Endothelial cell of umbilical vein (primary cell): Measurements from ENCODE around the gene LDB3. TPM values are rescaled to one million over a fixed set of nuclear protein-coding genes. Genes with fewer than 3 reads are reported as not detected.

Experiments
- BruUV-seq: library from RNA; stranded (reverse); fragments of 400-500 nt; replicated peaks from 2 replicates; lab custom pipeline; 2021; lab: Mats Ljungman, UMichigan
- CTCF ChIA-PET: fragments of 300-600, 350-600 bp; sonication (Branson Sonifier 250); formaldehyde crosslinking; loops from one replicate; lab custom pipeline; 2021; ENCODE audit warnings: antibody characterized with exemption, inconsistent platforms; lab: Charles Lee
- POLR2A ChIA-PET: fragments of 300-600, 350-600 bp; sonication (Branson Sonifier 250); formaldehyde crosslinking; loops from one replicate; lab custom pipeline; 2021; ENCODE audit warnings: antibody characterized with exemption, inconsistent platforms; lab: Charles Lee
- DNase-seq: peaks from one replicate; pipeline ENCODE4 v3.0.0-alpha.2; 2011; ENCODE audit warnings: low read depth, low spot score
- FAIRE-seq: peaks from 2 replicates; lab custom pipeline; 2011; peaks lifted over from hg19 to GRCh38; lab: Jason Lieb, UNC
- H2AFZ ChIP-seq: 2 replicates; pipeline ENCODE4 v1.6.0; 2012; ENCODE audit warnings: low read depth, low read length, control low read depth, inconsistent platforms
- H3K27ac ChIP-seq: 2 replicates; pipeline ENCODE4 v1.5.1; 2011; ENCODE audit warnings: low read depth, mild to moderate bottlenecking, control low read depth, low read length, moderate library complexity; ENCODE audit not compliant: insufficient read depth
- H3K27me3 ChIP-seq, 2 experiments: 2 replicates each; pipeline versions ENCODE4 v1.6.0 to v1.6.1; 2011; ENCODE audit warnings: low read length in 2 of 2, mixed read lengths in 1 of 2; ENCODE audit not compliant: control insufficient read depth in 2 of 2, insufficient read depth in 2 of 2
- H3K36me3 ChIP-seq, 2 experiments: 2 replicates in 1 of 2; 3 replicates in 1 of 2; pipeline ENCODE4 v1.5.1; 2011; ENCODE audit warnings: low read length in 2 of 2, mild to moderate bottlenecking in 1 of 2, moderate library complexity in 1 of 2; ENCODE audit not compliant: control insufficient read depth in 2 of 2, insufficient read depth in 2 of 2; ENCODE audit errors: extremely low read depth in 1 of 2
- H3K4me1 ChIP-seq: 3 replicates; pipeline ENCODE4 v1.5.1; 2011; ENCODE audit warnings: mild to moderate bottlenecking, low read length; ENCODE audit not compliant: control insufficient read depth, insufficient read depth; ENCODE audit errors: extremely low read depth
- H3K4me2 ChIP-seq: 2 replicates; pipeline ENCODE4 v1.6.1; 2011; ENCODE audit warnings: low read length, control low read depth, mixed read lengths; ENCODE audit not compliant: insufficient read depth
- H3K4me3 ChIP-seq, 3 experiments: fragments of 200-600 bp in 1 of 3; sonication (generic), shearing (Covaris generic) in 1 of 3; replicated peaks in 1 of 3; 2 replicates each; pipeline ENCODE4 v1.5.1; 2011 to 2016; ENCODE audit warnings: control low read depth in 3 of 3, low read length in 3 of 3, mild to moderate bottlenecking in 2 of 3, inconsistent platforms in 1 of 3, low read depth in 1 of 3, moderate library complexity in 1 of 3; ENCODE audit not compliant: insufficient read depth in 1 of 3
- H3K79me2 ChIP-seq: 2 replicates; pipeline ENCODE4 v1.6.0; 2012; ENCODE audit warnings: low read length, inconsistent platforms; ENCODE audit not compliant: control insufficient read depth, insufficient read depth
- H3K9ac ChIP-seq: replicated peaks from 2 replicates; pipeline ENCODE3; 2011; ENCODE audit warnings: low read length, control low read depth; ENCODE audit not compliant: insufficient read depth; ENCODE audit errors: extremely low read depth
- H3K9me1 ChIP-seq: replicated peaks from 3 replicates; pipeline ENCODE4 v1.6.0; 2011; ENCODE audit warnings: mild to moderate bottlenecking, low read length; ENCODE audit not compliant: control insufficient read depth, insufficient read depth; ENCODE audit errors: extremely low read depth
- H3K9me3 ChIP-seq: replicated peaks from 2 replicates; pipeline ENCODE4 v1.5.1; 2012; ENCODE audit warnings: low read length, inconsistent platforms; ENCODE audit not compliant: control insufficient read depth, insufficient read depth
- H4K20me1 ChIP-seq: replicated peaks from 2 replicates; pipeline ENCODE3; 2011; ENCODE audit warnings: mild to moderate bottlenecking, low read length; ENCODE audit not compliant: control insufficient read depth, insufficient read depth; ENCODE audit errors: extremely low read depth
- CTCF ChIP-seq, 2 donors: IDR thresholded peaks; 1 replicate in 1 of 2; 2 replicates in 1 of 2; pipeline ENCODE4 v1.5.1; 2011; ENCODE audit warnings: low read length in 2 of 2, mild to moderate bottlenecking in 2 of 2, moderate library complexity in 2 of 2, control low read depth in 1 of 2, inconsistent platforms in 1 of 2, low read depth in 1 of 2; ENCODE audit not compliant: insufficient read depth in 1 of 2; ENCODE audit errors: extremely low read depth in 1 of 2
- EZH2 ChIP-seq: IDR thresholded peaks from 2 replicates; pipeline ENCODE4 v1.6.1; 2012; ENCODE audit warnings: borderline replicate concordance, low read depth, mild to moderate bottlenecking, moderate library complexity, low read length, inconsistent platforms; ENCODE audit not compliant: severe bottlenecking
- FOS ChIP-seq: IDR thresholded peaks from 2 replicates; pipeline ENCODE4 v1.6.1; 2011; ENCODE audit warnings: mild to moderate bottlenecking, low read length, moderate library complexity, borderline replicate concordance; ENCODE audit not compliant: insufficient read depth
- GATA2 ChIP-seq: IDR thresholded peaks from 2 replicates; pipeline ENCODE4 v1.7.0; 2011; ENCODE audit warnings: low read depth, mild to moderate bottlenecking, moderate library complexity, mixed read lengths, low read length; ENCODE audit not compliant: insufficient read length, insufficient read depth
- JUN ChIP-seq: IDR thresholded peaks from 2 replicates; pipeline ENCODE4 v1.6.1; 2011; ENCODE audit warnings: borderline replicate concordance, low read depth; ENCODE audit not compliant: insufficient read length, insufficient read depth
- MAX ChIP-seq: IDR thresholded peaks from 2 replicates; pipeline ENCODE4 v1.6.1; 2011; ENCODE audit not compliant: insufficient read depth, insufficient read length
- MYC ChIP-seq: IDR thresholded peaks from one replicate; pipeline ENCODE4 v1.6.1; 2011; ENCODE audit warnings: mild to moderate bottlenecking, low read depth, low read length
- POLR2A ChIP-seq: IDR thresholded peaks from 2 replicates; pipeline ENCODE4 v1.6.1; 2012; ENCODE audit warnings: low read depth, mild to moderate bottlenecking, control low read depth, low read length
- POLR2AphosphoS5 ChIP-seq: IDR thresholded peaks from 2 replicates; pipeline ENCODE4 v1.6.1; 2012; ENCODE audit warnings: low read depth, mild to moderate bottlenecking, control low read depth, low read length, moderate library complexity; ENCODE audit not compliant: insufficient read depth
- dilution Hi-C: fragments of 300-500 bp; cut with MboI; formaldehyde crosslinking; loops from one replicate; pipeline ENCODE4 v1.15.0; 2019; ENCODE audit warnings: low sequenced_read_pairs; ENCODE audit not compliant: extremely low pct_ligation_motif_present
- intact Hi-C: fragments of 100-400 bp; cut with micrococcal nuclease; formaldehyde crosslinking; loops from one replicate; pipeline ENCODE4 v1.10.0; 2022
- polyA plus RNA-seq, 4 experiments: library from polyadenylated mRNA; depleted of rRNA in 3 of 4; stranded (reverse) in 3 of 4; unstranded in 1 of 4; fragments of >200 nt; gene quantifications; 2 replicates each; pipeline versions ENCODE4 v1.2.1 to v1.2.3, GENCODE V29; 2011 to 2012; ENCODE audit warnings: missing spikeins in 1 of 4
- total RNA-seq: library from RNA; stranded (reverse); gene quantifications from 2 replicates; pipeline ENCODE4 v1.2.3, GENCODE V29; 2021

Gene LDB3
- total and polyA plus RNA-seq, 2 donors (not counting 3 experiments of a cell fraction or from before 2014, with no cell fraction given), result not detected

GRCh38 chr10:86655173-86655540 is 13.2 kb upstream of the LDB3 start:
- DNase-seq (no peak), FAIRE-seq (no peak)
- BruUV-seq, result no TSS peak
- no peaks in the 10 kb centered on the region for H4K20me1 ChIP-seq
- no peaks in the 10 kb centered on the region for H3K4me1 ChIP-seq
- no peaks in the 10 kb centered on the region for H3K36me3 ChIP-seq
- no peaks in the 10 kb centered on the region for H3K9me1 ChIP-seq
- intact Hi-C loops, result no loop called here
- no peak overlapping the region for H3K4me2 ChIP-seq
- no peaks in the 10 kb centered on the region for H3K79me2 ChIP-seq
- H2AFZ ChIP-seq, result no peak overlapping the region
- no peaks in the 10 kb centered on the region for H3K9me3 ChIP-seq
- CTCF ChIA-PET, result no interaction called here
- no peaks in the 10 kb centered on the region for H3K27me3 ChIP-seq
- POLR2A ChIA-PET, result no interaction called here
- H3K27ac ChIP-seq, result no peak overlapping the region
- dilution Hi-C loops, result no loop called here
- H3K4me3 ChIP-seq, result no peak overlapping the region
- no peak for TF ChIP-seq POLR2AphosphoS5
- no peak for TF ChIP-seq GATA2
- TF ChIP-seq MYC, result no peak
- no peak for TF ChIP-seq EZH2
- no peak for TF ChIP-seq POLR2A
- no peak for TF ChIP-seq FOS
- TF ChIP-seq JUN, result no peak
- TF ChIP-seq MAX, result no peak
- no peak for TF ChIP-seq CTCF (IDR thresholded peaks at IDR 0.05; ENCODE audit: extremely low read depth in 1 of 2, insufficient read depth in 1 of 2, low read depth in 1 of 2, low read length in 2 of 2)
- H3K9ac ChIP-seq, result no peak overlapping the region
